ENCODE data around the gene EIF4A3. TPM values are rescaled to one million over a fixed set of nuclear protein-coding genes. Genes with fewer than 3 reads are reported as not detected.

Gene EIF4A3
- polyA plus RNA-seq, 3 donors, result 103 to 115 (median 114) TPM

DNA sequence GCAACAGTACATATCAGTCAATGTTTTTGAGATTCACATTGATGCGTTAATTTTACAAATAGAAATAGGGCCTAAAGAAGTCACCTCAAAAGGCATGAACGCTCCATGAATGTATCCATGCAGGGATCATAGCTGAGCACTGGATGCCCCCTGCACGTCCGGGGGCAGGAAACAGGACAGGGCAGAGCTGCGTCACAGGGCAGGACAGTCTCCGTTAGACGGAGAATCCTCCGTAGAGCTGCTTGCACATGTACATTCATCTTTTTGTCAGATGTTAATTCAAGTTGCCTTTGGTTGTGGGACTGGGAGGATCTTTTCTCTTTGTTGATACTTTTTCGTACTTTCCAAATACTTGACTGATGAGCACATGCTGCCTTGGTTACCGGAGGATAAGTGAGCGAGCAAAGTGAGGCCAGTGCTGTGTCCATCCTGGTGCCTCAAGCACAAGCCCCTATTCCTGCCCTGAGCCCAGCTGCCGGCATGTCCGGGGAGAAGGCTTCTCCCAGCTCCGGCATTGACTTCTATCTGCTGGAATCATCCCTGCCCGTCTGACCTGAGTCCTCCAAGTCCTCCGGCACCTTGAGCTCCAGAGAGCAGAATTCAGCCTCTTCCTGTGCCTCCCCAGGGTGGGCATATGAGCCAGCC lies 30.5 kb downstream of the EIF4A3 start:
- no peak for DNase-seq

DNA sequence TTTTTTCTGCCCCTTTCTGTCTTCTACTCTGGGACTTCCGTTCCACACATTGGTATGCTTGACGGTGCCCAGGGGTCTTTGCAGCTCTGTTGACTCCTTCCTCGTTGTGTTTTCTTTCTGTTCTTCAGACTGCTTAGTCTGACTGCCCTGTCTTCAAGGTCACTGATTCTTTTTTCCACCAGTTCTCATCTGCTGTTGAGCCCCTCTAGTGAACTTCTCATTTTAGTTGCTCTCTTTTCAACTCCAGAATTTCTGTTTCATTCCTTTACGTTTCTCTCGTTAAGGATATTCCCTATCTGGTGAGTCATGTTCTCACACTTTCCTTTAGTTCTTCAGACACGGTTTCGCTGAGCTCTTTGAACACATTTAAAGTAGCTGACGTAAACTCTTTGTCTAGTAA lies 31.8 kb downstream of the EIF4A3 start:
- no peak for DNase-seq

DNA sequence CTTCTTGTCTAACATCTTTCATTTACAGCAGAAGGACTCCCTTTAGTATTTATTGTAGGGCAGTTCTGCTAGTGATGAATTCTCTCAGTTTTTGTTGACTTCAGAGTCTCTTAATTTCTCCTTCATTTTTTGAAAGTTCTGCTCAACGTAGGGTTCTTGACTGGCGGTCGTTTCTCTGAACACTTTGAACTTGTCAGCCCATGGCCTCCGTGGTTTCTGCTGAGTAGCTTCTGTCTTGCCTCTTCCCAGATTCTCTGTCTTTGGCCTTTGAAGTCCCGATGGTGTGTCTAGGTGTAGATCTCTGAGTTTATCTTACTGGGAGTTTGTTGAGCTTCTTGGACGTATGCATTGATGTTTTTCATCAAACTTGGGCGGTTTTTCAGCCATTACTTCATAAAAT lies 32.2 kb downstream of the EIF4A3 start:
- no peak for DNase-seq

DNA sequence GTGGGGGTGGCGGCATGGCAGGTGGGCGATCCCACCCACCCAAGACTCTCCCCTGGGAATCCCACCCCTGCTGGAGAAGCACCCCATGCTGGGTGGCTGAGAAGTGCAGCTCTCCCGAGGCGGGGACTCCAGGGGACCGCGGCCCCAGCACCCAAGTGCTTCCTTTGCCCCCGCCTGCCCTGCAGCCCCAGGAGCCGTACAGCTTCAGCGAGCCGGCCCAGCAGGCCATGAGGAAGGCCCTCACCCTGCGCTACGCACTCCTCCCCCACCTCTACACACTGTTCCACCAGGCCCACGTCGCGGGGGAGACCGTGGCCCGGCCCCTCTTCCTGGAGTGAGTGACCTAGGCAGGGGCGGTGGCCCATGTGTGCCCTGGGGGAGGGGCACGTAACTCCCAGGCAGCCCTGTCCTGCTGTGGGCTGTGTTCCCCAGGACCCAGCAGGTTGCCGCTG lies 33.9 kb downstream of the EIF4A3 start:
- no peak for DNase-seq

DNA sequence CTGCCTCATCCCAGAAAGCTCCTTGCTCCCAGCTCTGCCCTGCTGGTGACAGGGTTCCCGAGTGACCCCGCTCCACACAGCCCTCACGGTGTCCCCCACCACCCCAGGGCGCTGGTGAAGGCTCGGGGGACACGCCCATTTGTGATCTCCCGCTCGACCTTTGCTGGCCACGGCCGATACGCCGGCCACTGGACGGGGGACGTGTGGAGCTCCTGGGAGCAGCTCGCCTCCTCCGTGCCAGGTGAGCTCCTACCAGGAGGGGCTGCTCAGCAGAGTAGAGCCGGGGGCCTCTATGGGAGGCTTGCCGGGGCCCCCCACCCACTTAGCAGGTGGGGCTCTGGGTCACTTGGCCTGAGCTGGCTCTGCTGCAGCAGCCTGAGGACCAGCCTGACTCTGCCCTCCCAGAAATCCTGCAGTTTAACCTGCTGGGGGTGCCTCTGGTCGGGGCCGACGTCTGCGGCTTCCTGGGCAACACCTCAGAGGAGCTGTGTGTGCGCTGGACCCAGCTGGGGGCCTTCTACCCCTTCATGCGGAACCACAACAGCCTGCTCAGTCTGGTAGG lies 34.4 kb downstream of the EIF4A3 start:
- DNase-seq, result no peak

DNA sequence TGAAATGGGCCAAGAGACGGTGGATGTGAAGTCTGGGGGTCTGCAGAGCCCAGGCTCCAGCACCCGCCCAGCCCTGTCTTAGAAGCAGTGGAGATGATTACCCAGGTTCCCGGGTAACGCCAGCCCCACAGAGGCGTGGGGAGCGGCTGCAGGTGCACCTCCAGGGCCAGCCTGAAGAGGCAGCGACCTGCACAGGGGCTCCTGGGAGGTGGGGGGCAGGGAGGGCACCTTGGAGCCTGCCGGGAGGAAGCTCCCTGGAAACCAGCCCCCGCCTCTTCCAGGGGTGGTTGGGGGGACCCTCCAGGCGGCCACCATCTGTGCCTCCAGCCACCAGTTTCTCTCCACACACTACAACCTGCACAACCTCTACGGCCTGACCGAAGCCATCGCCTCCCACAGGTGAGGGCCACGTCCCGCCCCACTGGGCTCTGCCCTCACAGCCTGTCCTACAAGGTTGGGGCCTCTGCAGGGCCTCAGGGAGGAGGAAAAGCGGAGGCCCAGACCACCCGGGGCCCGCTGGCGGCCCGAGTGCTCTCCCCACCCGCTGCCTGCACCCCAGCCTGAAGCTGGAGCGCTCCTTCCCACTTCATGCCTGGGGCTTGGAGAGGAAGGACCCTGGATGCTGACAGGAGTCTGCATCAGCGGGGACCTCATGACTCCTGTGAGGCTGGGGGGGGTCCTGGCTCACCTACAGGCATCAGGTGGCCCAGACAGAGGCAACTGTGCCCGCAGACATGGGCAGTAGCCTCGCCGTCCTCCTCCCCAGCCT lies 35.0 kb downstream of the EIF4A3 start:
- DNase-seq, result no peak

DNA sequence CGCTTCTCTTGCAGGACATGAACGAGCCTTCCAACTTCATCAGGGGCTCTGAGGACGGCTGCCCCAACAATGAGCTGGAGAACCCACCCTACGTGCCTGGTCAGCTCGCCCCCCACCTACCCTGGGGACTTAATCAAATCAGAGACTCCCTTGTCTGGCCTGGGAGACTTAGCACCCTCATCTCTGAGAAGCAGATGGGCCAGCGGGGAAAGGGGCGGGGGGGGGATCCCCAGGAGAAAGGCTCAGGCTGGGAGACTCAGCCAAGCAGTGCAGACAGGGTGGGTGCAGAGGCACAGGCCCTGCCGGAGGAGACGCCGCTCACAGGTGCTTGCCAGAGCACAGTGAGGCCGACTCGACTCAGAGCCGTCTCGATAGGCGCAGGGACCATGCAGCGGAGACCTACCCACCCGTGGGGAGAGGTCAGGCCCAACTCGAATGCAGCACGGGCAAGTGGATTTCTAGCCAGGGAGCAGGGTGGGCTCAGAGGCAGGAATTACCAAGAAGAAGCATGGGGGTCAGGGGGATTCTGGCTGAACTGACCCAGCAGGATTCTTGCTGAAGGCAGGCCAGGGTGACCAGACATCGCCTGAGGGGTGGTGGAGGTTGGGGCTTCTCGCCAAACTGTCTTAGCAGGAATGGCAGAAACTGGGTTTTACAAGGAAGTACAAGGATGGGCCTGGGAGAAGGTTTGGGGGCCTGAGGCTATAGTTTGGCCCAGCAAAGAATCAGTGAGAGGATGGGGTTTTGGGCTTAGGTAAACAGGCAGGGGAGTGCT lies 35.8 kb downstream of the EIF4A3 start:
- DNase-seq, result no peak

DNA sequence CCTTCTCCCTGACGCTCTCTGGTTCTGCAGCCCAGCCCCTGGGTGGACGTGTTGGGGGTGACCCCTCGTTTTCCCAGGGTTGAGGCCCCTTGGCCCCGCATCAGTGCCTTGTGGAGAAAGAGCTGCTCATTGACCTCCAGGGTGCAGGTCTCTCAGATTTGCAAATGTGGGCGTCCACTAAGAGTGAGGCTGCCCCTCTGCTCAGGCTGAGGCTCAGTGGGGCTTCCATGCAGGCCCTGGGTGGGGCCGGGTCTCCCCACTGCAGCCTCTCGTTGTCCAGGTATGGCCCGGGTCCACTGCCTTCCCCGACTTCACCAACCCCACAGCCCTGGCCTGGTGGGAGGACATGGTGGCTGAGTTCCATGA lies 36.5 kb downstream of the EIF4A3 start:
- no peak for DNase-seq

DNA sequence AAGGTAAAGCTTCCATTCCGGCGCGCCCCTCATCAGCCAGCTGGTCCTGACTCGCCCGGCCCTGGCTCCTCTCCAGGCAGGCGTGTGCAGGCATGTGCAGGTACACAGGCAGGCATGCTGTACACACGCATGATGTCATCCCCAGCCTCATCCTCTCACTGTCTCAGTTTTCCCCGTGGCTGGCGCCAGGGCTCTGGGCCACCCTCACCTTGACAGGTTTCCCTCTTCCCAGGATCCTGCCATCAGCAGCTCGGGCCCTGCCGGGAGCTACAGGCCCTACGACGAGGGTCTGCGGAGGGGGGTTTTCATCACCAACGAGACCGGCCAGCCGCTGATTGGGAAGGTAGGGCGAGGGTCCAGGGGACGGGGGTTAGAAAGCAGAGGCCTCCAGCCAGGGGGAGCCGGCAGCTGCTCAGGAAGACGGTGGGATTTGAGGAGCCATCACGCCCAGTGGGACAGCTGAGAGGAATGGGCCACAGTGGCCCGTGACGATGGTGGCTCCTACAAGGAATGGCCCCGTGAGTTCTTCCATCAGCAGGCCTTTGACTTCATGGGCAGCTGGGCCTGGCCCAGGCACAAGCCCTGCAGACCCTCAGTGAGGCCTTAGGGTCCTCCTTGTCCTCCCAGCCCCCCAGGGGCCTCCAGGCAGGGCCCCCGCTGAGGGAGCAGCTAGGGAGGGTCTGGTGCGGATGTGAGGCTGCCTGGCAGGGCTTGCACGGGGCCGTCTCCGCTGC lies 37.0 kb downstream of the EIF4A3 start:
- DNase-seq, result no peak

DNA sequence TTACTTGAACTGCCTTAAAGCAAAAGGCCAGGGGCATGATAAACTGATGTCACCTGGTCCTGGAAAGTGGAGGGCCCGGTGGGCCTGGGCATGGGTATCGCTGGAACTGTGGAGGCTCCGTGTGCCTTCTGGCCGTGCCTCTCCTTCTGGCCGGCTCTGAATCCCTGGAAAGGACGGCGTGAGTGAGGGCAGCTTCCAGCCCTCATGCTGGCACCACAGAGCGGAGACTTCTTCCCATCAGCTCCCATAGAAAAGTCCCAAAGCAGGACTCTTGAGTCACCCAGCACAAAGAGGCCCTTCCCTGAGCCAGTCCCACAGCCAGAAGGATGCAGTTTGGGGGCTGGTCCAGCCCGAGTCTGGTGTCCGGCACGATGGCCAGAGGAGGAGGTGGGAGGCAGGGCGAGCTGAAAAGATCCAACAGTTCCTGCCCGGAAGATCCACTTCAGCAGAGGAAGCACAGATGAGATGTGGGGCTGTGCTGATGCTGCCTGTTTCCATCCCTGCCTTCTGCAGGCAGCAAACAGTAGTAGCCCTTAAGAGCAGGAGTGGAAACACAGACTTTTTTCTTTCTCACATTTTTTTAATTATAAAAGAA lies 37.8 kb downstream of the EIF4A3 start:
- DNase-seq, result no peak

DNA sequence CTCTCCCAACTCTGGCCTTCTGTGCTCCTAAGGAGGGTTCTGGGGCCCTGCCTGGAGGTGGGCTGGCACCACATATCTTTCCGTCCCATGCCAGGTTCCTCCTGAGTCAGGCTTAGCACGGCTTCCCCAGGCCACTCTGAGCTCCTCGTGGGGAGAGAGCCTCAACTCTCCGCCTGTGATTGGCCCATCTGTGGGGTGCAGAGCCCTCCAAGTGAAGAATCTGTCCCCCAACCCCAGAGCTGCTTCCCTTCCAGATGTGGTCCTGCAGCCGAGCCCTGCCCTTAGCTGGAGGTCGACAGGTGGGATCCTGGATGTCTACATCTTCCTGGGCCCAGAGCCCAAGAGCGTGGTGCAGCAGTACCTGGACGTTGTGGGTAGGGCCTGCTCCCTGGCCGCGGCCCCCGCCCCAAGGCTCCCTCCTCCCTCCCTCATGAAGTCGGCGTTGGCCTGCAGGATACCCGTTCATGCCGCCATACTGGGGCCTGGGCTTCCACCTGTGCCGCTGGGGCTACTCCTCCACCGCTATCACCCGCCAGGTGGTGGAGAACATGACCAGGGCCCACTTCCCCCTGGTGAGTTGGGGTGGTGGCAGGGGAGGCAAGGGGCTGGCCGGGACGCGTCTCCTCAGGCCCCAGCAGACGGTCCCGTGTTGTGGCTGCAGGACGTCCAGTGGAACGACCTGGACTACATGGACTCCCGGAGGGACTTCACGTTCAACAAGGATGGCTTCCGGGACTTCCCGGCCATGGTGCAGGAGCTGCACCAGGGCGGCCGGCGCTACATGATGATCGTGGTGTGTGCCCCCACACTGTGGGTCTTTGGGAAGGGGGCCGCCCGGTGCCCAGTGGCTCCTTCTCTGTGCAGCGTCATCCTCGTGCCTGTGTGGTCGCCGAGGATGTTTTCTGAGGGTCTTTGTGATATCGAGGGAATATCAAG lies 38.6 kb downstream of the EIF4A3 start:
- DNase-seq, result no peak

DNA sequence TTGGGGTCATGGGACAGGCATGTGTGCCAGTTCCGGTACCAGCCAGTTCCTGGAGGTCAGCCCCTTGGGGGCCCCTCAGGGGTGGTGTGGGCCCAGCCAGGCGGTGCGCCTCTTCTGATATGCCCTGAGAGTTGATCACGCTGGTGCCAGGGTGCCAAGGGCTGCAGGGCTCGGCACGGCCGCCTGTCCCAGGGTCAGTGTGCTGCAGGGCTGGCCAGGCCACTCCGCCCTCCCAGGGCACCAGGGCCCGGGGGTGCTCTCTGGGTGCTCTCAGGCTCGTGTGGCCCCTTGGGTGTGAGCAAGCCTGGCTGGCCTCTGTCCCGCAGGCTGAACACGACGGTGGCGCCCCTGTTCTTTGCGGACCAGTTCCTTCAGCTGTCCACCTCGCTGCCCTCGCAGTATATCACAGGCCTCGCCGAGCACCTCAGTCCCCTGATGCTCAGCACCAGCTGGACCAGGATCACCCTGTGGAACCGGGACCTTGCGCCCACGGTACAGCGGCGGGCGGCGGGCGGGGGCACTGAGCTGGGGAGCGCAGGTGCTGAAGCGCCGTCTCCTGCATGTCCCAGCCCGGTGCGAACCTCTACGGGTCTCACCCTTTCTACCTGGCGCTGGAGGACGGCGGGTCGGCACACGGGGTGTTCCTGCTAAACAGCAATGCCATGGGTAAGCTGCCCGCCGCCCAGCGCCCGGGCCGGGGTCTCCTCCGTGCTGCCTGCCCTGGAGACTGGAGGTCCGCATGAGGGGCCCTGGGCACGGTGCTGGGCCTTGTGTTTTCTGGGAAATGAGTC lies 39.5 kb downstream of the EIF4A3 start:
- no peak for DNase-seq

DNA sequence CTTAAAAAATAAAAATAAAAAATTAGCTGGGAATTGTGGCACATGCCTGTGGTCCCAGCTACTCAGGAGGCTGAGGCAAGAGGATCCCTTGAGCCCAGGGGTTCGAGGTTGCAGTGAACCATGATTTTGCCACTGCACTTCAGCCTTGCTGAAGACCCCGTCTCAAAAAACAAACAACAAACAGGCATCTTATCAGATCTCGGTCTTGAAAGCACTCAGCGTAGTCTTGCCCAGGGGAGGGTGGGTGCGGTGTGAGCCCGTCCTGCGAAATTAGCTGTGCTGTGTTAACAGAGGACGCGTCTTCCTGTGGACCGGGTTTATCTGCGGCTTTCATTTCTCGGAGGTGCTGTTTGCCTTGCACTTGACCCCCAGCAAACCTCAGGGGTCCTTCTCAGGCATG lies 40.2 kb downstream of the EIF4A3 start:
- DNase-seq, result no peak

DNA sequence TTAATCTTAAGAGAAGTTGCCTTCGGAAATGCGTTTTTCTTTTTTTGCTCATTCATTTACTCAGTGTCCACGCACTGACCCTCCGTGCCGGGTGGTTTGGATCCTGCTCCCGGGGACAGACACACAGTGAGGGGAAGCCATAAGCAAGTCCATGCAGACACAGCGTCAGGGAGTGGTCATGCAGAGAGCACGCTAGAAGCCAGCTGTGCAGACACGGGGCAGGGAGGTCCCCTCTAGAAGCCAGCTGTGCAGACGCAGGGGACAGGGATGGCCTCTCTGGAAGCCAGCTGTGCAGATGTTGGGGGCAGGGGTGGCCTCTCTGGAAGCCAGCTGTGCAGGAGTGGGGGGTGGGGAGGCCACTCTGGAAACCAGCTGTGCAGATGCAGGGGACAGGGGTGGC lies 40.8 kb downstream of the EIF4A3 start:
- DNase-seq, result no peak

DNA sequence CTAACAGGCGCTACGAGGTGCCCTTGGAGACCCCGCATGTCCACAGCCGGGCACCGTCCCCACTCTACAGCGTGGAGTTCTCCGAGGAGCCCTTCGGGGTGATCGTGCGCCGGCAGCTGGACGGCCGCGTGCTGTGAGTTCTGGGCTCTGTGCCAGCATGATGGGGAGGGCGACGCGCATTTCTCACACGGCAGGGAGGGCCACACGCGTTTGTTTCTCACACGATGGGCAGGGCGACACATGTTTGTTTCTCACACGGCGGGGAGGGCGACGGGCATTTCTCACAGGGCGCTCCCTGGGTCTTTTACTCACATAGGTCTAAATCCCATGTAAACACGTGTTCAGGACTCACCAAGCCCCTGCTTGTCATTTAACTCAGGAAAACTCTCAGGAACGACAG lies 41.2 kb downstream of the EIF4A3 start:
- DNase-seq, result no peak

DNA sequence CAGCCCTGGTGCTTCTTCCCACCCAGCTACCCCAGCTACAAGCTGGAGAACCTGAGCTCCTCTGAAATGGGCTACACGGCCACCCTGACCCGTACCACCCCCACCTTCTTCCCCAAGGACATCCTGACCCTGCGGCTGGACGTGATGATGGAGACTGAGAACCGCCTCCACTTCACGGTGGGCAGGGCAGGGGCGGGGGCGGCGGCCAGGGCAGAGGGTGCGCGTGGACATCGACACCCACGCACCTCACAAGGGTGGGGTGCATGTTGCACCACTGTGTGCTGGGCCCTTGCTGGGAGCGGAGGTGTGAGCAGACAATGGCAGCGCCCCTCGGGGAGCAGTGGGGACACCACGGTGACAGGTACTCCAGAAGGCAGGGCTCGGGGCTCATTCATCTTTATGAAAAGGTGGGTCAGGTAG lies 42.0 kb downstream of the EIF4A3 start:
- DNase-seq, result no peak

DNA sequence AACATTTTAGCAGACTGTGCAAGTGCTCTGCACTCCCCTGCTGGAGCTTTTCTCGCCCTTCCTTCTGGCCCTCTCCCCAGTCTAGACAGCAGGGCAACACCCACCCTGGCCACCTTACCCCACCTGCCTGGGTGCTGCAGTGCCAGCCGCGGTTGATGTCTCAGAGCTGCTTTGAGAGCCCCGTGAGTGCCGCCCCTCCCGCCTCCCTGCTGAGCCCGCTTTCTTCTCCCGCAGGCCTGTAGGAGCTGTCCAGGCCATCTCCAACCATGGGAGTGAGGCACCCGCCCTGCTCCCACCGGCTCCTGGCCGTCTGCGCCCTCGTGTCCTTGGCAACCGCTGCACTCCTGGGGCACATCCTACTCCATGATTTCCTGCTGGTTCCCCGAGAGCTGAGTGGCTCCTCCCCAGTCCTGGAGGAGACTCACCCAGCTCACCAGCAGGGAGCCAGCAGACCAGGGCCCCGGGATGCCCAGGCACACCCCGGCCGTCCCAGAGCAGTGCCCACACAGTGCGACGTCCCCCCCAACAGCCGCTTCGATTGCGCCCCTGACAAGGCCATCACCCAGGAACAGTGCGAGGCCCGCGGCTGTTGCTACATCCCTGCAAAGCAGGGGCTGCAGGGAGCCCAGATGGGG lies 42.5 kb downstream of the EIF4A3 start:
- DNase-seq, result peak; percentile 64

DNA sequence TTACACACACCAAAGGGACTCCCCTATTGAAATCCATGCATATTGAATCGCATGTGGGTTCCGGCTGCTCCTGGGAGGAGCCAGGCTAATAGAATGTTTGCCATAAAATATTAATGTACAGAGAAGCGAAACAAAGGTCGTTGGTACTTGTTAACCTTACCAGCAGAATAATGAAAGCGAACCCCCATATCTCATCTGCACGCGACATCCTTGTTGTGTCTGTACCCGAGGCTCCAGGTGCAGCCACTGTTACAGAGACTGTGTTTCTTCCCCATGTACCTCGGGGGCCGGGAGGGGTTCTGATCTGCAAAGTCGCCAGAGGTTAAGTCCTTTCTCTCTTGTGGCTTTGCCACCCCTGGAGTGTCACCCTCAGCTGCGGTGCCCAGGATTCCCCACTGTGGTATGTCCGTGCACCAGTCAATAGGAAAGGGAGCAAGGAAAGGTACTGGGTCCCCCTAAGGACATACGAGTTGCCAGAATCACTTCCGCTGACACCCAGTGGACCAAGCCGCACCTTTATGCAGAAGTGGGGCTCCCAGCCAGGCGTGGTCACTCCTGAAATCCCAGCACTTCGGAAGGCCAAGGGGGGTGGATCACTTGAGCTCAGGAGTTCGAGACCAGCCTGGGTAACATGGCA lies 43.4 kb downstream of the EIF4A3 start:
- DNase-seq, result no peak
